LNCAP (cell line): ENCODE results near the gene IDH3A.

Experiments used
- CTCF ChIP-seq: fragments of 450-650 bp; IDR thresholded peaks from 2 replicates; pipeline ENCODE4 v1.5.1; 2017; ENCODE audit warnings: mild to moderate bottlenecking

The IDH3A gene

GRCh38 chr15:78207641-78208340 lies 58.6 kb downstream of the IDH3A start:
- no peak for TF ChIP-seq CTCF

DNA sequence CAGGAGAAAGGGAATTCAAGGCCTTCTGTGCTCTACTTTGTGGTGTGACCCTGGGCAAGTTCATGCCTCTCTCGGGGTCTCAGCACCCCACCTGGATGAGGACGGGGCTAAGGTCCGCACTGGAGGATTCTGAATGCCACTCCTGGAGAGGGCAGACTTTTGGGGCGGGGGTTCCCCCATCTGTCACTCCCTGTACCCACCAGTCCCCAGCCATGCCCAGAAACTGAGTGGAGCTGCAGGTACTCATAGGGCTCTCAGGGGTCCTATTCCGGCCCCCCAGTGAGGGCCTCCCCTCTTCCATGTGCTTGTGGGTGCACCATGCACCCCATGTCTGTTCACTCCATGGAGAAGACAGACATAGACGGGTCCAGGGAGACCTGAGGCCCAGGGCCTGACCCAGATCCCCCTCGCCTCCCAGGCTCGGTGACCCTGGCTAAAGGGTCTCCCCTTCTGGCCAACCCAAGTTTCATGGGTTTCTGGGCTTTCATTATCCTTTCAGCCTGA lies 59.2 kb downstream of the IDH3A start:
- TF ChIP-seq CTCF, result no peak

DNA sequence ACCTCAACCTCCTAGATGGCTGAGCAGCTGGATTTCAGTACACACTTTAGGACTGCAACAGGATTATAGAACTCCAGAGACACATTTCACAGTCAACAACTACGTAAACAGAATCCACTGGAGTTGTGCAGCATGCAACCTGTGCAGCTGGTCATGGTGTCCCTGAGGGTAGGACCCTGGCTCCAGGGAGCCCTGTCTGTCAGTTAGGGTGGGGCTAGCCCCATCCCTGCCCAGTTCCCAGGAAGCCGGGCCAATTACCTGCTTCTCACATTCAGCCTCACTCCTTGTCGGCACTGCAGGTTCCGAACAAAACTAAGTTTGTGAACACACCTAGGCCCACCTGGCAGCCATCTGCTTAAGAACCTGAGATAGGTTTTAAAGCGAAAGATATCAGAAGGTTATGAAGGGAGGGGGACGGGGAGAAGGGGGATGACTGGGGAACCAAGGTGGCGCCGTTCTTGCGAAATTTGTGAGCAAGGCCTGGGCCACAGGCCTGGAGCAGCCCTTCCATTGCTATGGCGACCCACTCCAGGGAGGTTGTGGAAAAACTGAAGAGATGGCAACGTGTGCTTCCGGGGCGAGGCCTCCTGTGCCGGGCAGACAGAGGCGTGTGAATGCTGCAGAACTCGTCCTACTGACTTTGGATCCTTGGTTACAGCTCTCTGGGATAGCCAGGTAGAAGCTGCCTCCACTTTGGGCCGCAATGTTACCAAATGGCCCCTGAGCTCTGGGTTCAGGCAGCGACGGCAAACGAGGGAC lies 59.9 kb downstream of the IDH3A start:
- no peak for TF ChIP-seq CTCF

- TF ChIP-seq CTCF, result no peak
Observed at GRCh38 chr15:78209646-78210348, 60.6 kb downstream of the IDH3A start.

GRCh38 chr15:78210349-78210717 lies 61.2 kb downstream of the IDH3A start:
- no peak for TF ChIP-seq CTCF

- TF ChIP-seq CTCF, result no peak
Observed at GRCh38 chr15:78211189-78211921, 62.2 kb downstream of the IDH3A start.

GRCh38 chr15:78212008-78212407 lies 62.8 kb downstream of the IDH3A start:
- TF ChIP-seq CTCF, result no peak
